GM12878 (cell line): ENCODE data around the gene ZDHHC14. TPM values are rescaled to one million over a fixed set of nuclear protein-coding genes. Genes with fewer than 3 reads are reported as not detected.

Experiments used
- ATAC-seq: fragments of 200-7000 bp; cut with Tn5 transposase; 3 replicates; pipeline ENCODE4 v1.9.1; 2020; ENCODE audit warnings: mild to moderate bottlenecking, moderate library complexity
- BruUV-seq: library from RNA; stranded (reverse); fragments of 400-500 nt; replicated peaks from 2 replicates; lab custom pipeline; 2021; lab: Mats Ljungman, UMichigan
- CTCF ChIA-PET: fragments of 300-600 bp; sonication (Branson Sonifier 250); formaldehyde crosslinking; extraction: SDS; loops from one replicate; lab custom pipeline; 2021; ENCODE audit warnings: inconsistent platforms; lab: Yijun Ruan, JAX
- POLR2A ChIA-PET: fragments of 350-600 bp; formaldehyde crosslinking; extraction: SDS; loops from one replicate; lab custom pipeline; 2021; ENCODE audit warnings: inconsistent platforms; lab: Charles Lee
- RAD21 ChIA-PET: fragments of 300-600 bp; sonication (Branson Sonifier 250); formaldehyde crosslinking; loops from one replicate; lab custom pipeline; 2023; ENCODE audit warnings: antibody characterized with exemption; ENCODE audit not compliant: unreplicated experiment; lab: Charles Lee
- SMC1A ChIA-PET: fragments of 300-600 bp; sonication (Branson Sonifier 250); formaldehyde crosslinking; loops from one replicate; lab custom pipeline; 2023; ENCODE audit not compliant: unreplicated experiment, uncharacterized antibody; lab: Charles Lee
- DNase-seq: peaks from one replicate; pipeline ENCODE4 v3.0.0-alpha.2; 2011; ENCODE audit warnings: low read depth, low spot score
- FAIRE-seq: peaks from 3 replicates; lab custom pipeline; 2011; peaks lifted over from hg19 to GRCh38; lab: Jason Lieb, UNC
- H2AFZ ChIP-seq: 2 replicates; pipeline ENCODE4 v1.6.0; 2011; ENCODE audit warnings: low read depth, low read length, control low read depth; ENCODE audit not compliant: control insufficient read depth
- H3K27ac ChIP-seq: 2 replicates; pipeline ENCODE4 v1.5.1; 2011; ENCODE audit warnings: control low read depth; ENCODE audit not compliant: control insufficient read depth, insufficient read depth
- H3K27me3 ChIP-seq, 2 experiments: replicated peaks in 1 of 2; 2 replicates each; pipeline versions ENCODE4 v1.6.0 to v1.6.1; 2011; ENCODE audit warnings: low read length in 1 of 2; ENCODE audit not compliant: control insufficient read depth in 2 of 2, insufficient read depth in 2 of 2
- H3K36me3 ChIP-seq, 2 experiments: 2 replicates each; pipeline ENCODE4 v1.5.1; 2011; ENCODE audit warnings: low read length in 1 of 2; ENCODE audit not compliant: control insufficient read depth in 2 of 2, insufficient read depth in 2 of 2
- H3K4me1 ChIP-seq: 2 replicates; pipeline ENCODE4 v1.6.1; 2011; ENCODE audit warnings: mild to moderate bottlenecking, low read length, moderate library complexity, mixed read lengths; ENCODE audit not compliant: control insufficient read depth, insufficient read depth
- H3K4me2 ChIP-seq: 2 replicates; pipeline ENCODE4 v1.6.0; 2011; ENCODE audit warnings: control low read depth; ENCODE audit not compliant: control insufficient read depth, insufficient read depth
- H3K4me3 ChIP-seq: fragments of 200-600 bp; sonication (generic); 2 replicates; pipeline ENCODE4 v1.5.1; 2016
- H3K79me2 ChIP-seq: 2 replicates; pipeline ENCODE4 v1.6.0; 2011; ENCODE audit warnings: low read length; ENCODE audit not compliant: control insufficient read depth, insufficient read depth
- H3K9ac ChIP-seq: 2 replicates; pipeline ENCODE4 v1.8.0; 2011; ENCODE audit warnings: low read length, control low read depth, mixed read lengths; ENCODE audit not compliant: control insufficient read depth, insufficient read depth
- H3K9me3 ChIP-seq: replicated peaks from 3 replicates; pipeline ENCODE4 v1.5.1; 2011; ENCODE audit warnings: mild to moderate bottlenecking, low read length; ENCODE audit not compliant: control insufficient read depth, insufficient read depth
- H4K20me1 ChIP-seq: 2 replicates; pipeline ENCODE4 v1.6.0; 2011; ENCODE audit not compliant: control insufficient read depth, insufficient read depth
- CTCF ChIP-seq, 3 experiments: IDR thresholded peaks in 2 of 3; conservative IDR thresholded peaks in 1 of 3; 2 replicates each; pipeline ENCODE4 v1.5.1; 2011; ENCODE audit warnings: low read depth in 3 of 3, low read length in 3 of 3, mild to moderate bottlenecking in 3 of 3, control low read depth in 2 of 3, moderate library complexity in 2 of 3, inconsistent platforms in 1 of 3, mixed read lengths in 1 of 3; ENCODE audit not compliant: control insufficient read depth in 2 of 3, insufficient read depth in 1 of 3; ENCODE audit errors: extremely low read depth in 1 of 3
- EZH2 ChIP-seq: IDR thresholded peaks from 2 replicates; pipeline ENCODE4 v1.6.1; 2012; ENCODE audit warnings: low read depth, mild to moderate bottlenecking, control low read depth, inconsistent platforms, low read length, borderline replicate concordance; ENCODE audit not compliant: control insufficient read depth
- KDM1A ChIP-seq: fragments of 200-600 bp; sonication (generic); IDR thresholded peaks from 2 replicates; pipeline ENCODE4 v1.6.1; 2016; ENCODE audit warnings: borderline replicate concordance
- SUPT20H ChIP-seq: IDR thresholded peaks from 2 replicates; pipeline ENCODE4 v1.6.1; 2011; ENCODE audit warnings: low read depth, mild to moderate bottlenecking, low read length, moderate library complexity, borderline replicate concordance; ENCODE audit not compliant: control insufficient read depth
- TARDBP ChIP-seq: IDR thresholded peaks from 2 replicates; pipeline ENCODE4 v1.6.1; 2016; ENCODE audit warnings: borderline replicate concordance
- WGBS: methylation state at CpG from one replicate; pipeline ENCODE4 v1.1.6; 2016; ENCODE audit warnings: low lambda C conversion rate; ENCODE audit not compliant: insufficient replicate concordance, insufficient coverage; ENCODE audit errors: missing lambda C conversion rate; 5-methylcytosine and 5-hydroxymethylcytosine counted together
- in situ Hi-C: fragments of 300-500 bp; cut with MboI; formaldehyde crosslinking; loops from 9 replicates; pipeline ENCODE4 v1.14.3; 2018; ENCODE audit warnings: mixed read lengths
- intact Hi-C: fragments of 100-400 bp; cut with micrococcal nuclease; formaldehyde crosslinking; loops from one replicate; pipeline ENCODE4 v1.14.2; 2022; ENCODE audit not compliant: unreplicated experiment
- polyA plus RNA-seq, 11 experiments: library from polyadenylated mRNA; depleted of rRNA in 4 of 11; unstranded in 6 of 11; stranded (reverse) in 5 of 11; fragments of >200 nt; fragmentation: Nextera tagmentation in 4 of 11; fragmentation: Illumina TruSeq in 1 of 11; extraction: Ambion mirVana in 4 of 11; extraction: Trizol in 1 of 11; gene quantifications; 1 replicate in 1 of 11; 2 replicates in 10 of 11; pipeline versions ENCODE4 v1.2.1 to v1.2.3, GENCODE V29; 2011 to 2016; ENCODE audit warnings: inconsistent platforms in 2 of 11, missing spikeins in 2 of 11, low read depth in 1 of 11
- total RNA-seq, 4 experiments: library from RNA; depleted of rRNA in 3 of 4; stranded (reverse); fragments of >200 nt in 3 of 4; fragmentation: Illumina TruSeq in 1 of 4; extraction: Trizol in 1 of 4; gene quantifications; 2 replicates each; pipeline versions ENCODE4 v1.2.1 to v1.2.3, GENCODE V29; 2013 to 2021

The ZDHHC14 gene
- total and polyA plus RNA-seq, 10 of the 15 experiments (the other 5 are each of a cell fraction or from before 2014, with no cell fraction given): 0.15 to 16.0 (median 0.76) TPM; not detected in 1

GRCh38 chr6:157638779-157639178 is 257.8 kb downstream of the ZDHHC14 start:
- ATAC-seq (no peak), FAIRE-seq (no peak), DNase-seq (no peak)
- ChIA-PET RAD21 (no interaction called here), CTCF (no interaction called here), POLR2A (no interaction called here), SMC1A (no interaction called here)
- no peaks in the 10 kb centered on the region for H3K27me3 ChIP-seq
- H3K4me1 ChIP-seq: no peaks in the 10 kb centered on the region
- no peak overlapping the region for H3K27ac ChIP-seq
- intact Hi-C loops: no loop called here
- in situ Hi-C loops: no loop called here
- no TSS peak for BruUV-seq
- no peaks in the 10 kb centered on the region for H3K79me2 ChIP-seq
- H3K9ac ChIP-seq: no peak overlapping the region
- H2AFZ ChIP-seq: no peak overlapping the region
- WGBS: 69% methylated on average over 7 of the region's 7 CpGs
- H3K36me3 ChIP-seq: no peaks in the 10 kb centered on the region
- no peak for TF ChIP-seq KDM1A
- no peak for TF ChIP-seq SUPT20H
- no peak for TF ChIP-seq TARDBP
- no peak for TF ChIP-seq EZH2
- H3K9me3 ChIP-seq: no peaks in the 10 kb centered on the region
- no peak overlapping the region for H3K4me2 ChIP-seq
- no peaks in the 10 kb centered on the region for H4K20me1 ChIP-seq
- H3K4me3 ChIP-seq: no peak overlapping the region

GRCh38 chr6:157640746-157641451 is 259.9 kb downstream of the ZDHHC14 start:
- FAIRE-seq: no peak
- POLR2A ChIA-PET: no interaction called here

More at GRCh38 chr6:157640746-157641451, 259.9 kb downstream of the ZDHHC14 start:
- no peaks in the 10 kb centered on the region for H3K9me3 ChIP-seq
- ChIA-PET RAD21 (no interaction called here), SMC1A (interaction anchor here (1.4 kb wide), 1 partner anchor 26 kb away, joined by 3 read pairs; no protein-coding TSS in a partner anchor), CTCF (no interaction called here)
- ATAC-seq: no peak
- H3K4me1 ChIP-seq: no peaks in the 10 kb centered on the region
- no peaks in the 10 kb centered on the region for H3K27me3 ChIP-seq
- in situ Hi-C loops: no loop called here
- H2AFZ ChIP-seq: no peak overlapping the region
- BruUV-seq: no TSS peak
- H3K79me2 ChIP-seq: no peaks in the 10 kb centered on the region
- TF ChIP-seq CTCF (IDR thresholded peaks at IDR 0.05 in 2 of 3, conservative IDR thresholded peaks at IDR 0.05 in 1 of 3; ENCODE audit: control insufficient read depth in 2 of 3, extremely low read depth in 1 of 3, insufficient read depth in 1 of 3, low read depth in 3 of 3, low read length in 3 of 3): no peak
- H4K20me1 ChIP-seq: no peaks in the 10 kb centered on the region
- DNase-seq: no peak
- no peak overlapping the region for H3K9ac ChIP-seq
- no peak overlapping the region for H3K27ac ChIP-seq
- H3K36me3 ChIP-seq: no peaks in the 10 kb centered on the region
- no peak overlapping the region for H3K4me3 ChIP-seq
- WGBS: 50% methylated on average over 8 of the region's 8 CpGs
- intact Hi-C loops: no loop called here
- no peak overlapping the region for H3K4me2 ChIP-seq
